AG10803 (cell line): ENCODE measurements around the gene SHC3.

Source experiments
- DNase-seq: peaks from one replicate; pipeline ENCODE4 v3.0.0; 2010; ENCODE audit warnings: low read depth
- H3K4me3 ChIP-seq: 2 replicates; pipeline ENCODE4 v1.5.1; 2011; ENCODE audit warnings: mild to moderate bottlenecking, low read length, control low read depth
- CTCF ChIP-seq: conservative IDR thresholded peaks from 2 replicates; pipeline ENCODE4 v1.5.1; 2011; ENCODE audit warnings: mild to moderate bottlenecking, low read length, control low read depth, inconsistent platforms

SHC3 gene

GRCh38 chr9:89010526-89011111 is 168.0 kb downstream of the SHC3 start:
- no peak for TF ChIP-seq CTCF
- DNase-seq: no peak
- H3K4me3 ChIP-seq: no peak overlapping the region

GRCh38 chr9:89010056-89010455 is 168.6 kb downstream of the SHC3 start:
- TF ChIP-seq CTCF: no peak
- no peak overlapping the region for H3K4me3 ChIP-seq

GRCh38 chr9:89009546-89009840 is 169.1 kb downstream of the SHC3 start:
- no peak overlapping the region for H3K4me3 ChIP-seq
- no peak for TF ChIP-seq CTCF
- no peak for DNase-seq

More at GRCh38 chr9:89010056-89010455, 168.6 kb downstream of the SHC3 start:
- no peak for DNase-seq

- TF ChIP-seq CTCF: no peak; the same call in 1 of the 2 replicates
- no peak for DNase-seq
- no peak overlapping the region for H3K4me3 ChIP-seq
Observed at GRCh38 chr9:89008744-89009545, 169.7 kb downstream of the SHC3 start.

GRCh38 chr9:89008055-89008743 is 170.4 kb downstream of the SHC3 start:
- no peak overlapping the region for H3K4me3 ChIP-seq
- no peak for DNase-seq
- no peak for TF ChIP-seq CTCF

GRCh38 chr9:89006996-89007967 is 171.3 kb downstream of the SHC3 start:
- no peak for DNase-seq
- H3K4me3 ChIP-seq: no peak overlapping the region
- no peak for TF ChIP-seq CTCF
